H1 (cell line): ENCODE data around the gene LAMTOR4. TPM values are rescaled to one million over a fixed set of nuclear protein-coding genes. Genes with fewer than 3 reads are reported as not detected.

Experiments
- ASH2L ChIP-seq: fragments of 200-600, 300-600 bp; sonication (generic); IDR thresholded peaks from one replicate; pipeline ENCODE4 v1.7.1; 2017; ENCODE audit warnings: low read length
- CHD2 ChIP-seq: IDR thresholded peaks from 2 replicates; pipeline ENCODE4 v1.6.1; 2012; ENCODE audit warnings: low read length, improper control_type of control experiment
- SIN3A ChIP-seq, 2 experiments: IDR thresholded peaks in 1 of 2; conservative IDR thresholded peaks in 1 of 2; 2 replicates each; pipeline ENCODE4 v1.6.1; 2011 to 2012; ENCODE audit warnings: low read length in 2 of 2, improper control_type of control experiment in 1 of 2, low read depth in 1 of 2, mild to moderate bottlenecking in 1 of 2
- TBP ChIP-seq: IDR thresholded peaks from 2 replicates; pipeline ENCODE4 v1.6.1; 2011; ENCODE audit warnings: low read depth, low read length, improper control_type of control experiment
- polyA plus RNA-seq, 7 experiments: library from polyadenylated mRNA; depleted of rRNA in 3 of 7; stranded (reverse) in 5 of 7; unstranded in 2 of 7; fragments of >200 nt in 5 of 7; fragments of 200-250 nt in 2 of 7; gene quantifications; 1 replicate in 5 of 7; 2 replicates in 1 of 7; 4 replicates in 1 of 7; pipeline versions ENCODE4 v1.2.1 to v1.2.3, GENCODE V29; 2011 to 2013; ENCODE audit warnings: missing spikeins in 2 of 7, mixed read lengths in 2 of 7
- total RNA-seq: library from RNA; stranded (reverse); fragmentation: NEBNext Ultra II Directional; extraction: Animal tissue kit (Norgen Biotek cat#: 25700); gene quantifications from 2 replicates; pipeline ENCODE4 v1.2.1, GENCODE V29; 2021
- TF ChIP-seq, protein P1 (sequence below): fragments of 300-600 bp; sonication (generic); IDR thresholded peaks from 2 replicates; pipeline ENCODE4 v1.7.1; 2012; ENCODE audit warnings: low read length, moderate library complexity, mild to moderate bottlenecking, inconsistent platforms; ENCODE audit not compliant: insufficient replicate concordance
- TF ChIP-seq, protein P2 (sequence below): IDR thresholded peaks from 2 replicates; pipeline ENCODE4 v1.6.1; 2011; ENCODE audit warnings: low read length, improper control_type of control experiment
- TF ChIP-seq, protein P3 (sequence below): IDR thresholded peaks from 2 replicates; pipeline ENCODE4 v1.6.1; 2012; ENCODE audit warnings: inconsistent platforms

The LAMTOR4 gene
- total and polyA plus RNA-seq, 2 of the 8 experiments (the other 6 are each of a cell fraction or from before 2014, with no cell fraction given): 153 to 622 TPM

DNA sequence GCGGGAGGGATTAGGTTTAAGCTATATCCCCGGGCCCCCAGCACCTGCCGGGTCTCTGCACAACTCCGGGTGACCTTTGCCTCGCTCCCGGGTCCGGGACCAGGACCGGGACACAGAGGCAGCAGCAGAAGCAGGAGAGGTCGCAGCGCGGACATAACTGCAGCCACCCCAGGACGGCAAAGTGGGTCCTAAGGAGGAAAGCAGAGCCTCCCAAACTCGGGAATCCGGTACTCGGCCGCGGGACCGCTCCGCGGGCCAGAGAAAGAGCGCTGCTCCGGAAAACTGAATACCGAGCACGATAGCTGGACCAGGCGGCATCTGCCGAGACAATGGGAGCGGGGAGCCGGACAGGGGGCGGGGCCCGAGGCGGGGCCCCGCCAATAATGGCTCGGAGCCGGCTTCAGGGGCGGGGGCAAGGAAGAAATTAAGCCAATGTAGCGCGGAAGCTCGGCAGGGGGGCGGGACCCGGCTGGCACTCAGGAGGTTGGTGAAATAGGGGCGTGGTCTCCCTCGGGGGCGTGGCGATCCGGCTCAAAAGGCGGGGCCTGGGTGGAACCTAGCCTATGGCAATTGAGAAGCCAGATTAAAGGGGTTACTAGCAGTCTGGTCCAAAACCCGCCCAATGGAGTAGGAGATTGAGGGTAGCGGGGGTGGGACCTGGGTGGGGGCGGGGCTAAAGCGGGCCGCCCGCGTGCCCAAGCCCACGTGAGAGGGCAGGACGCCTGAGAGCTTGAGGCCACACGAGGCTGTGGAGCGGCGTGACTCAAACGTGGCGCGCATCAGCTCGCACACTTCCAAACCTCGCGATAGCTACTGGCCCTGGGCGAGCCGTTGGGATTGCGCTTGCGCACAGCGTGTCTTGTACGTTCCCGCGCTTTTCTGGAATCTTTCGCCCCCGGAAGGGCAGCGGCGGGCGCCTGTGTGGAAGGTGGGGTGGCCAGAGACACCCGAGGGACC is 28.6 kb downstream of the LAMTOR4 start, which contains the start of the genes GPC2 and STAG3 (continued):
- TF ChIP-seq, protein P1, sequence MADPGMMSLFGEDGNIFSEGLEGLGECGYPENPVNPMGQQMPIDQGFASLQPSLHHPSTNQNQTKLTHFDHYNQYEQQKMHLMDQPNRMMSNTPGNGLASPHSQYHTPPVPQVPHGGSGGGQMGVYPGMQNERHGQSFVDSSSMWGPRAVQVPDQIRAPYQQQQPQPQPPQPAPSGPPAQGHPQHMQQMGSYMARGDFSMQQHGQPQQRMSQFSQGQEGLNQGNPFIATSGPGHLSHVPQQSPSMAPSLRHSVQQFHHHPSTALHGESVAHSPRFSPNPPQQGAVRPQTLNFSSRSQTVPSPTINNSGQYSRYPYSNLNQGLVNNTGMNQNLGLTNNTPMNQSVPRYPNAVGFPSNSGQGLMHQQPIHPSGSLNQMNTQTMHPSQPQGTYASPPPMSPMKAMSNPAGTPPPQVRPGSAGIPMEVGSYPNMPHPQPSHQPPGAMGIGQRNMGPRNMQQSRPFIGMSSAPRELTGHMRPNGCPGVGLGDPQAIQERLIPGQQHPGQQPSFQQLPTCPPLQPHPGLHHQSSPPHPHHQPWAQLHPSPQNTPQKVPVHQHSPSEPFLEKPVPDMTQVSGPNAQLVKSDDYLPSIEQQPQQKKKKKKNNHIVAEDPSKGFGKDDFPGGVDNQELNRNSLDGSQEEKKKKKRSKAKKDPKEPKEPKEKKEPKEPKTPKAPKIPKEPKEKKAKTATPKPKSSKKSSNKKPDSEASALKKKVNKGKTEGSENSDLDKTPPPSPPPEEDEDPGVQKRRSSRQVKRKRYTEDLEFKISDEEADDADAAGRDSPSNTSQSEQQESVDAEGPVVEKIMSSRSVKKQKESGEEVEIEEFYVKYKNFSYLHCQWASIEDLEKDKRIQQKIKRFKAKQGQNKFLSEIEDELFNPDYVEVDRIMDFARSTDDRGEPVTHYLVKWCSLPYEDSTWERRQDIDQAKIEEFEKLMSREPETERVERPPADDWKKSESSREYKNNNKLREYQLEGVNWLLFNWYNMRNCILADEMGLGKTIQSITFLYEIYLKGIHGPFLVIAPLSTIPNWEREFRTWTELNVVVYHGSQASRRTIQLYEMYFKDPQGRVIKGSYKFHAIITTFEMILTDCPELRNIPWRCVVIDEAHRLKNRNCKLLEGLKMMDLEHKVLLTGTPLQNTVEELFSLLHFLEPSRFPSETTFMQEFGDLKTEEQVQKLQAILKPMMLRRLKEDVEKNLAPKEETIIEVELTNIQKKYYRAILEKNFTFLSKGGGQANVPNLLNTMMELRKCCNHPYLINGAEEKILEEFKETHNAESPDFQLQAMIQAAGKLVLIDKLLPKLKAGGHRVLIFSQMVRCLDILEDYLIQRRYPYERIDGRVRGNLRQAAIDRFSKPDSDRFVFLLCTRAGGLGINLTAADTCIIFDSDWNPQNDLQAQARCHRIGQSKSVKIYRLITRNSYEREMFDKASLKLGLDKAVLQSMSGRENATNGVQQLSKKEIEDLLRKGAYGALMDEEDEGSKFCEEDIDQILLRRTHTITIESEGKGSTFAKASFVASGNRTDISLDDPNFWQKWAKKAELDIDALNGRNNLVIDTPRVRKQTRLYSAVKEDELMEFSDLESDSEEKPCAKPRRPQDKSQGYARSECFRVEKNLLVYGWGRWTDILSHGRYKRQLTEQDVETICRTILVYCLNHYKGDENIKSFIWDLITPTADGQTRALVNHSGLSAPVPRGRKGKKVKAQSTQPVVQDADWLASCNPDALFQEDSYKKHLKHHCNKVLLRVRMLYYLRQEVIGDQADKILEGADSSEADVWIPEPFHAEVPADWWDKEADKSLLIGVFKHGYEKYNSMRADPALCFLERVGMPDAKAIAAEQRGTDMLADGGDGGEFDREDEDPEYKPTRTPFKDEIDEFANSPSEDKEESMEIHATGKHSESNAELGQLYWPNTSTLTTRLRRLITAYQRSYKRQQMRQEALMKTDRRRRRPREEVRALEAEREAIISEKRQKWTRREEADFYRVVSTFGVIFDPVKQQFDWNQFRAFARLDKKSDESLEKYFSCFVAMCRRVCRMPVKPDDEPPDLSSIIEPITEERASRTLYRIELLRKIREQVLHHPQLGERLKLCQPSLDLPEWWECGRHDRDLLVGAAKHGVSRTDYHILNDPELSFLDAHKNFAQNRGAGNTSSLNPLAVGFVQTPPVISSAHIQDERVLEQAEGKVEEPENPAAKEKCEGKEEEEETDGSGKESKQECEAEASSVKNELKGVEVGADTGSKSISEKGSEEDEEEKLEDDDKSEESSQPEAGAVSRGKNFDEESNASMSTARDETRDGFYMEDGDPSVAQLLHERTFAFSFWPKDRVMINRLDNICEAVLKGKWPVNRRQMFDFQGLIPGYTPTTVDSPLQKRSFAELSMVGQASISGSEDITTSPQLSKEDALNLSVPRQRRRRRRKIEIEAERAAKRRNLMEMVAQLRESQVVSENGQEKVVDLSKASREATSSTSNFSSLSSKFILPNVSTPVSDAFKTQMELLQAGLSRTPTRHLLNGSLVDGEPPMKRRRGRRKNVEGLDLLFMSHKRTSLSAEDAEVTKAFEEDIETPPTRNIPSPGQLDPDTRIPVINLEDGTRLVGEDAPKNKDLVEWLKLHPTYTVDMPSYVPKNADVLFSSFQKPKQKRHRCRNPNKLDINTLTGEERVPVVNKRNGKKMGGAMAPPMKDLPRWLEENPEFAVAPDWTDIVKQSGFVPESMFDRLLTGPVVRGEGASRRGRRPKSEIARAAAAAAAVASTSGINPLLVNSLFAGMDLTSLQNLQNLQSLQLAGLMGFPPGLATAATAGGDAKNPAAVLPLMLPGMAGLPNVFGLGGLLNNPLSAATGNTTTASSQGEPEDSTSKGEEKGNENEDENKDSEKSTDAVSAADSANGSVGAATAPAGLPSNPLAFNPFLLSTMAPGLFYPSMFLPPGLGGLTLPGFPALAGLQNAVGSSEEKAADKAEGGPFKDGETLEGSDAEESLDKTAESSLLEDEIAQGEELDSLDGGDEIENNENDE: no peak
- TF ChIP-seq, protein P2, sequence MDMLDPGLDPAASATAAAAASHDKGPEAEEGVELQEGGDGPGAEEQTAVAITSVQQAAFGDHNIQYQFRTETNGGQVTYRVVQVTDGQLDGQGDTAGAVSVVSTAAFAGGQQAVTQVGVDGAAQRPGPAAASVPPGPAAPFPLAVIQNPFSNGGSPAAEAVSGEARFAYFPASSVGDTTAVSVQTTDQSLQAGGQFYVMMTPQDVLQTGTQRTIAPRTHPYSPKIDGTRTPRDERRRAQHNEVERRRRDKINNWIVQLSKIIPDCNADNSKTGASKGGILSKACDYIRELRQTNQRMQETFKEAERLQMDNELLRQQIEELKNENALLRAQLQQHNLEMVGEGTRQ: peak; percentile 68
- TF ChIP-seq CHD2 (0 out of 2 replicates have a peak, but pooled peaks have one; percentile 15), ASH2L (peak; percentile 56), TBP (peak; percentile 58; the same call in 1 of the 2 replicates), SIN3A (conservative IDR thresholded peaks at IDR 0.05 in 1 of 2, IDR thresholded peaks at IDR 0.05 in 1 of 2; ENCODE audit: low read depth in 1 of 2, low read length in 2 of 2) (peak; percentile 44 to 46; a peak in 1 of 4 replicates)
- TF ChIP-seq, protein P3, sequence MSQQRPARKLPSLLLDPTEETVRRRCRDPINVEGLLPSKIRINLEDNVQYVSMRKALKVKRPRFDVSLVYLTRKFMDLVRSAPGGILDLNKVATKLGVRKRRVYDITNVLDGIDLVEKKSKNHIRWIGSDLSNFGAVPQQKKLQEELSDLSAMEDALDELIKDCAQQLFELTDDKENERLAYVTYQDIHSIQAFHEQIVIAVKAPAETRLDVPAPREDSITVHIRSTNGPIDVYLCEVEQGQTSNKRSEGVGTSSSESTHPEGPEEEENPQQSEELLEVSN: peak; percentile 99
